GM12801 (cell line): ENCODE measurements around the gene BARX2.

ENCODE experiments used
- TF ChIP-seq, protein P1 (sequence below): IDR thresholded peaks from one replicate; pipeline ENCODE4 v1.5.1; 2011; ENCODE audit warnings: control low read depth; ENCODE audit not compliant: insufficient read length; ENCODE audit errors: extremely low read depth

BARX2 gene

GRCh38 chr11:129445226-129445625, 69.6 kb downstream of the BARX2 start:
- TF ChIP-seq, protein P1, sequence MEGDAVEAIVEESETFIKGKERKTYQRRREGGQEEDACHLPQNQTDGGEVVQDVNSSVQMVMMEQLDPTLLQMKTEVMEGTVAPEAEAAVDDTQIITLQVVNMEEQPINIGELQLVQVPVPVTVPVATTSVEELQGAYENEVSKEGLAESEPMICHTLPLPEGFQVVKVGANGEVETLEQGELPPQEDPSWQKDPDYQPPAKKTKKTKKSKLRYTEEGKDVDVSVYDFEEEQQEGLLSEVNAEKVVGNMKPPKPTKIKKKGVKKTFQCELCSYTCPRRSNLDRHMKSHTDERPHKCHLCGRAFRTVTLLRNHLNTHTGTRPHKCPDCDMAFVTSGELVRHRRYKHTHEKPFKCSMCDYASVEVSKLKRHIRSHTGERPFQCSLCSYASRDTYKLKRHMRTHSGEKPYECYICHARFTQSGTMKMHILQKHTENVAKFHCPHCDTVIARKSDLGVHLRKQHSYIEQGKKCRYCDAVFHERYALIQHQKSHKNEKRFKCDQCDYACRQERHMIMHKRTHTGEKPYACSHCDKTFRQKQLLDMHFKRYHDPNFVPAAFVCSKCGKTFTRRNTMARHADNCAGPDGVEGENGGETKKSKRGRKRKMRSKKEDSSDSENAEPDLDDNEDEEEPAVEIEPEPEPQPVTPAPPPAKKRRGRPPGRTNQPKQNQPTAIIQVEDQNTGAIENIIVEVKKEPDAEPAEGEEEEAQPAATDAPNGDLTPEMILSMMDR = no peak

- TF ChIP-seq, protein P1 = no peak
Measured at GRCh38 chr11:129446572-129446971, 70.9 kb downstream of the BARX2 start.

DNA sequence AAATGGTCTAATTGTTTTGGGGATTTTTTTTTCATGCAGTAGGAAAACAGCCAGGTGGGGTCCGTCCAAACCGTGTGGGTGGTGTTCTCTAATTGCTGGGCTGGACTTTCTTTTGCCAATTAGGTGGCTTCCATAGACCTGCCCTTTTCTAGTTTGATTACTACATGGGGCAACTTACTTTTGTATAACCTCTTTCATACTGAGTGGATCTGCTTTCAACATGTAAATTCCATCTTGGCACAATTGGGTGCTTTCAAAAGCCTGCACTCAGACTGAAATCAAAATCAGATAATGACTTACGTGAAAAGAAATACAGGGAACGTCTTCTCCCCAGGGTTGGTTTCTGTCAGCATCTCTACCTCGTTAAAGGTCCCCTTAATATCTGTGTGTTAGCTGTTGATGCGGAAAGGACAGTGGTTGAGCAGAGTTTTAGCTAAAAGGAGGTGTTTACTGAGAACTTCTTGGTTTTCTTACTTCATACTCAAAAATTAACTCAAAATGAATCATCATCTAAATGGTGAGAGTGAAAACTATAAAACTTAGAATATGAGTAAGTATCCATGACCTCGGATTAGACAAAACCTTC, 72.1 kb downstream of the BARX2 start:
- TF ChIP-seq, protein P1 = no peak

DNA sequence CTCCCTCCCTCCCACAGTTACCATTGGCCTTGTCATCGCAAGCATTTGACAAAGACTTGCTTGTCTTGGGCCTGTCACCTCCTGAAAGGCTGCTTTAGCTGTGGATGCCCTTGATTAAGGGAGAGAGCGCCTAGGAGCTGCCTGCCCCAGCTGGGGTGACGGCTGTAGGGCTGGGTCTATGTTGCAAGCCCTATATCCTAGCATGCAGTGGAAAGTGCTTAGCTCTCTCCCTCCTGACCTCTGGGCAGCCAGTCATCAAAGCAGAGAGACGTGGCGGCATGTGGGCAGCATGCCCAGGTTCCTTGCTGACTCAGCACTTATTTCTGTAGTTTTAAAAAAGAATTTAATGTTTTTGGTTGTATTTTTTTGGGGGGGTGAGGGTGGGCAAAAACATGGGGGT, 75.9 kb downstream of the BARX2 start:
- TF ChIP-seq, protein P1 = no peak

GRCh38 chr11:129453293-129453721, 77.7 kb downstream of the BARX2 start:
- TF ChIP-seq, protein P1 = no peak

GRCh38 chr11:129455101-129455500, 79.5 kb downstream of the BARX2 start:
- TF ChIP-seq, protein P1 = no peak

DNA sequence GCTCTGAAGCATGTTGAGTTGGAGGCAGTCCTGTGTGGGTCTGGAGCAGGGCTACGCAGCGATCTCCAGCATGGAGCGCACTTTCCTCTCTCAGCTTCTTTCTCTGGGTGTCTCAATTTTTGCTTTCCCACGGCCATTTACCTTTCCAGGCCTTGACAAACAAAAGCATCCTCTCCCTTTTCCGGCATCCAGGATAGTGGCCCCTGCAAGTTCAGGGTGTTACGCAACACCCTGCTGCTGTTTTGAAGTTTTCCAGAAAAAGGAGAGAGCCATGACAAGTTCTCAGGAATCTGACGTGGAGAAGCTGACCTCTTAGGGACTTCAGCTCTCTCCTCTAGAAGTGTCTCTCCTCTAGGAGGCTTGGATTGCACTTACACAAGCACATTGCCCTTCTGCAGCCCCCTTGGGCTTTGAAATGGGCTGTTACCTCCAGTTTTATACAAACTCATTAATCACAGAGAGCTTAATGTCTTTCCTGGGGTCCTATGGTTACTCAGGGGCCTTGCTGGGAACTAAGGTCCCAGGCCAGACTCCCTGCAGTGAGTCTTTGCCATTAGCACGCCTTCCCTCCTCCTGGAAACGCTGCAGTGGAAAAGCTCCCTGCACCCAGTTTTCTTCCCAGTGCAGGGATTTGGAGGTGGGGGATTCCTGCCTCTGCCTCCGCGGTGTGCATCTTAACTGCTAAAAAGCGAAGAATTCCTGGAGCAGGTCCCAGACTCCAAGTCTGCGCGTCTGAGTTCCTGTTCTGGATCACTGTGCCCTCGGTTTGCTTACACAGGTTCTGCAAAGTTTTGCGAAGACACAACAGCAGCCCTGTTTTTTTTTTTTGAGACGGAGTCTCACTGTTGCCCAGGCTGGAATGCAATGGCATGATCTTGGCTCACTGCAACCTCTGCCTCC, 80.4 kb downstream of the BARX2 start:
- TF ChIP-seq, protein P1 = no peak
